Ovary (tissue), 9 donors: ENCODE data around the gene MBL2. TPM values are rescaled to one million over a fixed set of nuclear protein-coding genes. Genes with fewer than 3 reads are reported as not detected.

Source experiments
- DNase-seq, 5 donors: peaks; one replicate each; pipeline ENCODE4 v3.0.0-alpha.2; 2019 to 2020
- H3K27ac ChIP-seq, 2 donors: fragments of 200-600 bp; one replicate each; pipeline versions ENCODE4 v1.5.1 to v1.8.0; 2019 to 2022
- H3K27me3 ChIP-seq: fragments of 200-600 bp; one replicate; pipeline ENCODE4 v1.8.0; 2022
- H3K36me3 ChIP-seq: fragments of 200-600 bp; sonication (generic); one replicate; pipeline ENCODE4 v1.5.1; 2019
- H3K4me1 ChIP-seq: one replicate; pipeline ENCODE4 v1.8.1; 2013; ENCODE audit warnings: mild to moderate bottlenecking, moderate library complexity; ENCODE audit not compliant: insufficient read depth
- H3K4me3 ChIP-seq: fragments of 200-600 bp; sonication (generic); one replicate; pipeline ENCODE4 v1.5.1; 2017
- H3K9me3 ChIP-seq, 2 donors: fragments of 200-600 bp in 1 of 2; sonication (generic) in 1 of 2; one replicate each; pipeline versions ENCODE4 v1.5.1 to v1.8.1; 2013 to 2019; ENCODE audit warnings: mild to moderate bottlenecking in 1 of 2, moderate library complexity in 1 of 2
- CTCF ChIP-seq, 3 donors: fragments of 450-650 bp in 2 of 3; fragments of 200-600 bp in 1 of 3; IDR thresholded peaks; one replicate each; pipeline versions ENCODE4 v1.5.1 to v1.8.0; 2016 to 2022; ENCODE audit warnings: antibody characterized with exemption in 3 of 3, mild to moderate bottlenecking in 1 of 3
- EP300 ChIP-seq: sonication (generic); formaldehyde crosslinking; IDR thresholded peaks from one replicate; pipeline ENCODE4 v1.6.1; 2017; ENCODE audit warnings: antibody characterized with exemption
- POLR2A ChIP-seq: fragments of 450-650 bp; IDR thresholded peaks from one replicate; pipeline ENCODE4 v1.6.1; 2017; ENCODE audit warnings: antibody characterized with exemption, mild to moderate bottlenecking, moderate library complexity
- WGBS, 3 donors: extraction: QIAGEN DNeasy Blood & Tissue Kit in 1 of 3; methylation state at CpG; one replicate each; pipeline versions ENCODE4 v1.1.5 to v1.1.7; 2013 to 2017; 5-methylcytosine and 5-hydroxymethylcytosine counted together
- intact Hi-C, 4 donors: fragments of 100-400 bp; cut with DNase I; formaldehyde crosslinking; loops; one replicate each; pipeline versions ENCODE4 v1.11.0 to v1.15.1; 2022 to 2023
- polyA plus RNA-seq, 2 donors: library from polyadenylated mRNA; stranded (reverse); fragments of 200-250 nt in 1 of 2; fragments of 350-450 nt in 1 of 2; fragmentation: Illumina TruSeq in 1 of 2; extraction: RNeasy Lipid Tissue Mini Kit (QIAGEN cat#74804) in 1 of 2; gene quantifications; one replicate each; pipeline ENCODE4 v1.2.3, GENCODE V29; 2013 to 2014
- total RNA-seq, 7 donors: library from RNA; depleted of rRNA in 2 of 7; stranded (reverse); fragments of >200 nt in 2 of 7; fragmentation: NEBNext Ultra II Directional in 3 of 7; extraction: Animal tissue kit (Norgen Biotek cat#: 25700) in 3 of 7; gene quantifications; one replicate each; pipeline versions ENCODE4 v1.1.0 to v1.2.4, GENCODE V29; 2016 to 2023
- donor health status: DM: no; HTN: no; CAD: no; lungs with moderate emphysema.
- donor health status: DM: no; HTN: no; CAD: no.
- donor health status: Bipolar disorder and iron deficiency.
- donor health status: DM: yes; HTN: yes; CAD: no.
- donor health status: DM: no; HTN: no; CAD: no.
- donor health status: DM: yes; HTN: yes; CAD: no.

Gene MBL2
- total and polyA plus RNA-seq, 9 donors = not detected

GRCh38 chr10:52758406-52758805, 14.2 kb downstream of the MBL2 start:
- no peak overlapping the region for H3K4me3 ChIP-seq
- 92 to 98% (median 96%) methylated on average over 2 of the region's 2 CpGs for WGBS, 3 donors
- intact Hi-C loops = no loop called here
- no peaks in the 10 kb centered on the region for H3K9me3 ChIP-seq
- no peaks in the 10 kb centered on the region for H3K27me3 ChIP-seq
- H3K36me3 ChIP-seq = no peaks in the 10 kb centered on the region
- no peak for DNase-seq
- H3K4me1 ChIP-seq = no peaks in the 10 kb centered on the region
- no peak overlapping the region for H3K27ac ChIP-seq
- TF ChIP-seq POLR2A (no peak), EP300 (no peak), CTCF (IDR thresholded peaks at IDR 0.05) (no peak)

- Histone ChIP-seq H3K27me3 (no peaks in the 10 kb centered on the region), H3K27ac (no peak overlapping the region), H3K9me3 (no peaks in the 10 kb centered on the region), H3K4me1 (no peaks in the 10 kb centered on the region), H3K36me3 (no peaks in the 10 kb centered on the region), H3K4me3 (no peak overlapping the region)
- 62 to 75% (median 67%) methylated on average over 6 of the region's 6 CpGs for WGBS, 3 donors
- intact Hi-C loops = no loop called here
- TF ChIP-seq CTCF (IDR thresholded peaks at IDR 0.05) = no peak
- no peak for TF ChIP-seq POLR2A
- TF ChIP-seq EP300 = no peak
- no peak for DNase-seq
Observed at GRCh38 chr10:52757773-52758172, 14.8 kb downstream of the MBL2 start.

GRCh38 chr10:52756966-52757365, 15.6 kb downstream of the MBL2 start:
- no peak overlapping the region for H3K27ac ChIP-seq
- no peaks in the 10 kb centered on the region for H3K4me1 ChIP-seq
- TF ChIP-seq POLR2A (no peak), CTCF (IDR thresholded peaks at IDR 0.05) (no peak), EP300 (no peak)
- 74 to 77% (median 76%) methylated on average over 4 of the region's 4 CpGs for WGBS, 3 donors
- no peaks in the 10 kb centered on the region for H3K9me3 ChIP-seq
- no peaks in the 10 kb centered on the region for H3K36me3 ChIP-seq
- no peak for DNase-seq
- no peaks in the 10 kb centered on the region for H3K27me3 ChIP-seq
- no peak overlapping the region for H3K4me3 ChIP-seq
- intact Hi-C loops = no loop called here

GRCh38 chr10:52756295-52756694, 16.3 kb downstream of the MBL2 start:
- Histone ChIP-seq H3K27me3 (no peaks in the 10 kb centered on the region), H3K36me3 (no peaks in the 10 kb centered on the region), H3K27ac (no peak overlapping the region), H3K4me1 (no peaks in the 10 kb centered on the region), H3K4me3 (no peak overlapping the region), H3K9me3 (no peaks in the 10 kb centered on the region)
- DNase-seq = no peak
- intact Hi-C loops = no loop called here
- 67 to 80% (median 75%) methylated on average over 4 of the region's 4 CpGs for WGBS, 3 donors
- TF ChIP-seq EP300 (no peak), POLR2A (no peak), CTCF (IDR thresholded peaks at IDR 0.05) (no peak)
